Fibroblast of gingiva (primary cell): Measurements from ENCODE around the gene H19.

Experiments used
- DNase-seq: peaks from one replicate; pipeline ENCODE4 v3.0.0-alpha.2; 2011; ENCODE audit warnings: low read depth

H19 gene

DNA sequence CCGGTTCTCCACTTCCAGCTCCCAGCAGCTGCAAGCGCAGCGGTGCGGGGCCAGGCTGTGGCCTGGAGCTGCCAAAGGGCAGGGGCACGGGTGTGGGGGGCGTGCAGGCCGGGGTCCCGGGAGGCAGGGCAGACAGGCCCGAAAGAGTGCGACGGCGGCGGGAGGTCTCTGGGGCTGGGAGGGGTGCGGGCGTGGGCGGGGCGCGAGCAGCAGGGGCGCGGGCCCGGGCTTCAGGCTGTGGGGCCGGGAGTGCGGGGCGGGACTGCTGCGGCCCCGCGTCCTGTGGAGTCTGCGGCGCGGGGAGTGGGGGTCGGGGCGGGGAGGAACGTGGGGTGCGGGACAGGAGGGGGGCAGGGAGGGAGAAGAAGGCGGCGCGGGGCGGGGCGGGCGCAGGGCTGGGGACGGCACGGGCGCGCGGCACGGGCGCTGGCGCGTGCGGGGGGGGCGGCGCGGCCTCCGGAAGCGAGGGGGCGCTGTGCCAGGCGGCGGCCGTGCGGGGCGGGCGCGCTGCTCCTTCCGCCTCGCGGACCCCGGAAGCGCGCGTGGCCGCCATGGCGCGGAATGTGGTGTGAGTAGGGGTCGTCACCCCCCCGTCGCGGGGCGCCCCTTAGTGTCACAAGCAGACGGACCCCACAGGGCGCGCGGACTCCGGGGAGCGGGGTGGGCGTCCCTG is 50.7 kb downstream of the H19 start, which contains the start of gene MRPL23:
Gene MRPL23, plus strand, starts transcription at position 521 of the 673 bp plus-strand sequence. Its CDS starts 31 bp downstream, at position 552.
- no peak for DNase-seq
